CD4-positive, alpha-beta T cell treated with Interferon gamma for 1 hour (primary cell): ENCODE measurements around the gene EDDM3A.
"Not testable (repeated sequence)": the region's sequence is repeated elsewhere in the genome, so short reads cannot be mapped to it uniquely, and the experiment has no call there.

Source experiments
- DNase-seq: peaks from one replicate; pipeline ENCODE4 v3.0.0-alpha.2; 2020

The EDDM3A gene

GRCh38 chr14:20733684-20734429 lies 11.8 kb upstream of the EDDM3A start:
- no peak for DNase-seq

GRCh38 chr14:20734430-20734806 lies 11.3 kb upstream of the EDDM3A start:
- no peak for DNase-seq

- DNase-seq: not testable (repeated sequence)
Observed at GRCh38 chr14:20738292-20738691, 7.4 kb upstream of the EDDM3A start.

- DNase-seq: no peak
Observed at GRCh38 chr14:20742132-20742531, 3.6 kb upstream of the EDDM3A start.

GRCh38 chr14:20743556-20743955 lies 2.1 kb upstream of the EDDM3A start:
- no peak for DNase-seq

GRCh38 chr14:20746566-20746965 lies 879 bp downstream of the EDDM3A start:
- DNase-seq: no peak

GRCh38 chr14:20748439-20748838 lies 2.8 kb downstream of the EDDM3A start:
- no peak for DNase-seq

- DNase-seq: no peak
Observed at GRCh38 chr14:20750194-20750593, 4.5 kb downstream of the EDDM3A start.

- no peak for DNase-seq
Observed at GRCh38 chr14:20751963-20752562, 6.4 kb downstream of the EDDM3A start.

GRCh38 chr14:20754308-20754707 lies 8.6 kb downstream of the EDDM3A start:
- DNase-seq: no peak

GRCh38 chr14:20755037-20755436 lies 9.3 kb downstream of the EDDM3A start:
- DNase-seq: no peak

GRCh38 chr14:20757965-20758364 lies 12.3 kb downstream of the EDDM3A start:
- DNase-seq: no peak

- not testable (repeated sequence) for DNase-seq
Observed at GRCh38 chr14:20759465-20759864, 13.8 kb downstream of the EDDM3A start.

GRCh38 chr14:20760950-20761349 lies 15.3 kb downstream of the EDDM3A start:
- no peak for DNase-seq

GRCh38 chr14:20768593-20768892 lies 22.9 kb downstream of the EDDM3A start:
- no peak for DNase-seq

GRCh38 chr14:20769421-20769820 lies 23.7 kb downstream of the EDDM3A start:
- no peak for DNase-seq

GRCh38 chr14:20772650-20773049 lies 27.0 kb downstream of the EDDM3A start:
- DNase-seq: no peak

GRCh38 chr14:20774258-20774824 lies 28.7 kb downstream of the EDDM3A start:
- DNase-seq: no peak

- DNase-seq: no peak
Observed at GRCh38 chr14:20775043-20775442, 29.4 kb downstream of the EDDM3A start.

GRCh38 chr14:20775901-20776300 lies 30.2 kb downstream of the EDDM3A start:
- no peak for DNase-seq

GRCh38 chr14:20781803-20782202 lies 36.1 kb downstream of the EDDM3A start:
- no peak for DNase-seq

GRCh38 chr14:20782280-20782890 lies 36.7 kb downstream of the EDDM3A start:
- no peak for DNase-seq

- no peak for DNase-seq
Observed at GRCh38 chr14:20787025-20787424, 41.3 kb downstream of the EDDM3A start.

- no peak for DNase-seq
Observed at GRCh38 chr14:20789230-20789813, 43.6 kb downstream of the EDDM3A start.
